Activated naive CD4-positive, alpha-beta T cell treated with Interleukin-2 at 50 U/mL for 16 hours (primary cell): Measurements from ENCODE around the gene TIMM22.
"Not testable (repeated sequence)": the region's sequence is repeated elsewhere in the genome, so short reads cannot be mapped to it uniquely, and the experiment has no call there.

ENCODE experiments used
- DNase-seq: peaks from one replicate; pipeline ENCODE4 v3.0.0-alpha.2; 2020

TIMM22 gene

GRCh38 chr17:996554-997344 lies at the start of gene TIMM22:
TSS of gene TIMM22 (plus strand) at chr17:997129. CDS start at chr17:997143, 14 bp downstream.
- DNase-seq = peak; percentile 93

GRCh38 chr17:948284-948852 lies 48.6 kb upstream of the TIMM22 start:
- no peak for DNase-seq

- no peak for DNase-seq
These were observed 47.2 kb upstream of the TIMM22 start for GRCh38 chr17:949623-950303.

GRCh38 chr17:951325-952132 lies 45.4 kb upstream of the TIMM22 start:
- DNase-seq = no peak

GRCh38 chr17:952592-952991 lies 44.3 kb upstream of the TIMM22 start:
- DNase-seq = not testable (repeated sequence)

GRCh38 chr17:953767-954166 lies 43.2 kb upstream of the TIMM22 start:
- no peak for DNase-seq

GRCh38 chr17:954431-955164 lies 42.3 kb upstream of the TIMM22 start:
- no peak for DNase-seq

- no peak for DNase-seq
These were observed 40.0 kb upstream of the TIMM22 start for GRCh38 chr17:956905-957304.

GRCh38 chr17:957856-958421 lies 39.0 kb upstream of the TIMM22 start:
- DNase-seq = no peak

GRCh38 chr17:958712-959451 lies 38.0 kb upstream of the TIMM22 start:
- no peak for DNase-seq

- no peak for DNase-seq
These were observed 34.8 kb upstream of the TIMM22 start for GRCh38 chr17:962166-962565.

- DNase-seq = no peak
These were observed 34.3 kb upstream of the TIMM22 start for GRCh38 chr17:962670-963069.

- no peak for DNase-seq
These were observed 32.1 kb upstream of the TIMM22 start for GRCh38 chr17:964876-965275.

GRCh38 chr17:965311-965989 lies 31.5 kb upstream of the TIMM22 start:
- DNase-seq = no peak

GRCh38 chr17:967122-967521 lies 29.8 kb upstream of the TIMM22 start:
- DNase-seq = no peak

GRCh38 chr17:968812-969730 lies 27.9 kb upstream of the TIMM22 start:
- DNase-seq = no peak

GRCh38 chr17:969811-970355 lies 27.0 kb upstream of the TIMM22 start:
- no peak for DNase-seq

GRCh38 chr17:970364-970763 lies 26.6 kb upstream of the TIMM22 start:
- DNase-seq = no peak

- not testable (repeated sequence) for DNase-seq
These were observed 25.1 kb upstream of the TIMM22 start for GRCh38 chr17:971861-972260.
